GM12873 (cell line): ENCODE measurements around the gene TIMM10.

Experiments used
- CTCF ChIP-seq: IDR thresholded peaks from 2 replicates; pipeline ENCODE4 v1.5.1; 2012; ENCODE audit warnings: low read depth, mild to moderate bottlenecking, moderate library complexity, low read length, control low read depth; ENCODE audit not compliant: insufficient read depth; ENCODE audit errors: missing control alignments

The TIMM10 gene

GRCh38 chr11:57512646-57513451, 17.7 kb downstream of the TIMM10 start:
- TF ChIP-seq CTCF: no peak

DNA sequence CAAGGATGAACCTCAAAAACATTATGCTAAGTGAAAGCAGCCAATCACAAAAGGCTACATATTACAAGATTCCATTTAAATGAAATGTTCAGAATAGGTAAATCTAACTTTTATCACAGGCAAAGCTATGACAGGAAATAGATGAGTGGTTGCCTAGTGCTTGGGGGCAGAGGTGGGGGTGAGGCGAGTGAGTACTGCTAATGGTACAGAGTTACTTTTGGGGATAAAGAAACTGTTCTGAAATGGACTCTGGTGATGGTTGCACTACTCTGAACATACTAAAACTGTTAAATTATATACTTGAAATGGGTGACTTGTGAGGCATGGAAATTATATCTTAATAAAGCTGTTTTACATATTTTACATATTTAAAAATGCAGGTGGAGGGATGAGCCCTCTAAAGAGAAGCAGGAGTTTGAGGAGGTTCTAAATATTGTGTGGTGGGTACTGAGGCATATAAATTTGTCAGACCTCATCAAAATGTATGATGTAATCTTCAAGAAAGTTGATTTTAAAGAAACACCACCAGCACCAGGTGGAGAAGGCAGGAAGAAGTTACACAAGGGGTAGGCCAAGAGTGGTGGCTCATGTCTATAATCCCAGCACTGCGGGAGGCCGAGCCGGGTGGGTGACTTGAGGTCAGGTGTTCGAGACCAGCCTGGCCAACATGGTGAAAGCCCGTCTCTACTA, 18.7 kb downstream of the TIMM10 start:
- no peak for TF ChIP-seq CTCF

DNA sequence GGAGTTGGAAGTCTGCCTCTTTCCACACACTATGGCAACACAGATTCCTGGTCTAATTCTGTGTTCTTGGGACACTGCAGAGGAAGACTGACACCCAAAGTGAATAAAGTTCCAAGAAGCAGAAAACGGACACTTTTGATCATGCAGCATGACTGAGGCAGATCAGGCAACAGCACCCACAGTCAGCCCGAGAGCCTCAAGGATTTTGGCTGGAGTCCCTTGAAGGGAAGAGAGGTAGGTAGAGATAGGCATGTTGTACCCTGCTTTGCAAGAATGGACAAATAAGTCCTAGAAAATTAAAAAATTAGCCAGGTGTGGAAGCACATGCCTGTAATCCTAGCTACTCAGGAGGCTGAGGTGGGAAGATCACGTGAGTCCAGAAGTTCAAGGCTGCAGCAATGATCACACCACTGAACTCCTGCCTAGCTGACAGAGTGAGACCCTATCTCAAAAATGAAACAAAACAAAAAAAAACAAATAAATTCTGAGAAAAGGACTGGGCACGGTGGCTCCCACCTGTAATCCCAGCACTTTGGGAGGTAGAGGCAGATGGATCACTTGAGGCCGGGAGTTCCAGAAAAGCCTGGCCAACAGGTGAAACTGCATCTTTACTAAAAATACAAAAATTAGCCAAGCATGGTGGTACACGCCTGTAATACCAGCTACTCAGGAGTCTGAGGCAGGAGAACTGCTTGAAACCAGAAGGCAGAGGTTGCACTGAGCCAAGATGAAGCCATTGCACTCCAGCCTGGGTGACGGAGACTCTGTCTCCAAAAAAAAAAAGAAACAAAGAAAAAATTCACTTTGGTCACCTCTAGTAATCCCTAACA, 22.0 kb downstream of the TIMM10 start:
- no peak for TF ChIP-seq CTCF

GRCh38 chr11:57506522-57506921, 24.0 kb downstream of the TIMM10 start:
- no peak for TF ChIP-seq CTCF

DNA sequence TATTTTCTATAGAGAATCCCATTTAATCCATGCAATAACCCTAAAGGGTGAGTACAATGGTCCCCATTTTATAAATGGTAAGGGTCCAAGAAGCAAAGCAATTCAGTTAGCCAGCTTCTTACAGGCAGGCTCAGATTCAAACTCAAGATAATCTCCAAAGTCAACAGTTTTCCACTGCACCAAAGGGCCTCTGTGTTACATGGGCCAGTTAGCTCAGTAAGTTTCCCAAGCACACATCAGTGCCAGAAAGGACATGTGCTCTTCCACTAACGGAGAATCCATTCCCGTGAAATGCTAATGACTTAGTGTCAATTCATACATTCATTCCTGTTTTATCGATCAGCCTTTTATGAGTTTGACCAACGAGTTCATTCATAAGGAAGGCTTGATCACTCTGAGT, 26.0 kb downstream of the TIMM10 start:
- no peak for TF ChIP-seq CTCF

DNA sequence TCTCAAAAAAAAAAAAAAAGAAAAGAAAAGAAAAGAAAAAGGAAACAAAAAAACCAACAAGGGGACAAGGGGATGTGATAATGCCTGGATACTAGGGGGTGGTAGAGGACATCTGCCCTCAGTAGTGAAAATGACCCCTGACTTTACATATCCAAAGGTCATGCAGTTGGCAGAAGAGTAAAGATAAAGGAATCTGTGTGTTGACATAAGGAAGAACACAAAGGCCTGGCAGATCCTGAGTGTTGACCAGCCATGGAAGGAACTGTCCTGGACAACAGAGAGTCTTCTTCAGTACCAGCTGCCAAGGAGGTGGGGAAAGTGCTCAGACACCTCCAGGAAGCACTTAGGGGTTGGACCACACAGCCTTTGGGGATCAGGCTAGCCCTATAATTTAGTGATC, 27.7 kb downstream of the TIMM10 start:
- no peak for TF ChIP-seq CTCF

DNA sequence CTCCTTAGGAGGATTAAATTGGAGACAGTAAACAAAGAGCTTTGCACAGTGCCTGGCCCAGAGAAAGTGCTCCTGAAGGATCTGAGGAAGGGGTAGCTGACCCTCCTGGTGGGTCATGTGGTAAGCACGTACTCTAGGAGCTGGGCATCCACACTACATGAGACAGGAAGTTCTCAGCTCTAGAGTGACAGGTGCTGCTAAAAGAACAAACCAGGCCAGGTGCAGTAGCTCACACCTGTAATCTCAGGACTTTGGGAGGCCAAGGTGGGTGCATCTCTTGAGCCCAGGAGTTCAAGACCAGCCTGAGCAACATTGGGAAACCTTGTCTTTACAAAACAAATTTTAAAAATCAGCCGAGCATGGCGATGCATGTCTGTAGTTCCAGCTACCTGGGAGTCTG, 28.2 kb downstream of the TIMM10 start:
- no peak for TF ChIP-seq CTCF
